ENCODE measurements around the gene BLNK.

BLNK gene

GRCh38 chr10:96229568-96230030 is 41.8 kb downstream of the BLNK start (continued):
- TF ChIP-seq, protein P1, sequence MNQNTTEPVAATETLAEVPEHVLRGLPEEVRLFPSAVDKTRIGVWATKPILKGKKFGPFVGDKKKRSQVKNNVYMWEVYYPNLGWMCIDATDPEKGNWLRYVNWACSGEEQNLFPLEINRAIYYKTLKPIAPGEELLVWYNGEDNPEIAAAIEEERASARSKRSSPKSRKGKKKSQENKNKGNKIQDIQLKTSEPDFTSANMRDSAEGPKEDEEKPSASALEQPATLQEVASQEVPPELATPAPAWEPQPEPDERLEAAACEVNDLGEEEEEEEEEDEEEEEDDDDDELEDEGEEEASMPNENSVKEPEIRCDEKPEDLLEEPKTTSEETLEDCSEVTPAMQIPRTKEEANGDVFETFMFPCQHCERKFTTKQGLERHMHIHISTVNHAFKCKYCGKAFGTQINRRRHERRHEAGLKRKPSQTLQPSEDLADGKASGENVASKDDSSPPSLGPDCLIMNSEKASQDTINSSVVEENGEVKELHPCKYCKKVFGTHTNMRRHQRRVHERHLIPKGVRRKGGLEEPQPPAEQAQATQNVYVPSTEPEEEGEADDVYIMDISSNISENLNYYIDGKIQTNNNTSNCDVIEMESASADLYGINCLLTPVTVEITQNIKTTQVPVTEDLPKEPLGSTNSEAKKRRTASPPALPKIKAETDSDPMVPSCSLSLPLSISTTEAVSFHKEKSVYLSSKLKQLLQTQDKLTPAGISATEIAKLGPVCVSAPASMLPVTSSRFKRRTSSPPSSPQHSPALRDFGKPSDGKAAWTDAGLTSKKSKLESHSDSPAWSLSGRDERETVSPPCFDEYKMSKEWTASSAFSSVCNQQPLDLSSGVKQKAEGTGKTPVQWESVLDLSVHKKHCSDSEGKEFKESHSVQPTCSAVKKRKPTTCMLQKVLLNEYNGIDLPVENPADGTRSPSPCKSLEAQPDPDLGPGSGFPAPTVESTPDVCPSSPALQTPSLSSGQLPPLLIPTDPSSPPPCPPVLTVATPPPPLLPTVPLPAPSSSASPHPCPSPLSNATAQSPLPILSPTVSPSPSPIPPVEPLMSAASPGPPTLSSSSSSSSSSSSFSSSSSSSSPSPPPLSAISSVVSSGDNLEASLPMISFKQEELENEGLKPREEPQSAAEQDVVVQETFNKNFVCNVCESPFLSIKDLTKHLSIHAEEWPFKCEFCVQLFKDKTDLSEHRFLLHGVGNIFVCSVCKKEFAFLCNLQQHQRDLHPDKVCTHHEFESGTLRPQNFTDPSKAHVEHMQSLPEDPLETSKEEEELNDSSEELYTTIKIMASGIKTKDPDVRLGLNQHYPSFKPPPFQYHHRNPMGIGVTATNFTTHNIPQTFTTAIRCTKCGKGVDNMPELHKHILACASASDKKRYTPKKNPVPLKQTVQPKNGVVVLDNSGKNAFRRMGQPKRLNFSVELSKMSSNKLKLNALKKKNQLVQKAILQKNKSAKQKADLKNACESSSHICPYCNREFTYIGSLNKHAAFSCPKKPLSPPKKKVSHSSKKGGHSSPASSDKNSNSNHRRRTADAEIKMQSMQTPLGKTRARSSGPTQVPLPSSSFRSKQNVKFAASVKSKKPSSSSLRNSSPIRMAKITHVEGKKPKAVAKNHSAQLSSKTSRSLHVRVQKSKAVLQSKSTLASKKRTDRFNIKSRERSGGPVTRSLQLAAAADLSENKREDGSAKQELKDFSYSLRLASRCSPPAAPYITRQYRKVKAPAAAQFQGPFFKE (tag by site-specific recombination; IDR thresholded peaks at IDR 0.05; ENCODE audit: borderline replicate concordance), result no peak
- TF ChIP-seq ZNF561 (tag by site-specific recombination; IDR thresholded peaks at IDR 0.05; ENCODE audit: borderline replicate concordance) (no peak), ZFP69B (tag by site-specific recombination; IDR thresholded peaks at IDR 0.05) (peak; percentile 92), MEIS1 (CRISPR knock-in tag; IDR thresholded peaks at IDR 0.05; ENCODE audit: borderline replicate concordance) (no peak), ZBTB21 (tag by site-specific recombination; IDR thresholded peaks at IDR 0.05) (no peak), ZNF48 (tag by site-specific recombination; IDR thresholded peaks at IDR 0.05) (no peak), ZSCAN30 (tag by site-specific recombination; IDR thresholded peaks at IDR 0.05) (no peak), ZNF354C (tag by site-specific recombination; IDR thresholded peaks at IDR 0.05; ENCODE audit: borderline replicate concordance, low read depth) (no peak), ZNF24 (tag by site-specific recombination; IDR thresholded peaks at IDR 0.05) (peak; percentile 66; the same call in 1 of the 2 replicates), ZNF426 (tag by site-specific recombination; IDR thresholded peaks at IDR 0.05) (no peak), ZNF121 (tag by site-specific recombination; IDR thresholded peaks at IDR 0.05) (no peak), GLIS2 (tag by site-specific recombination; IDR thresholded peaks at IDR 0.05) (no peak), ZBTB17 (tag by site-specific recombination; IDR thresholded peaks at IDR 0.05) (peak; percentile 58), SCRT2 (tag by site-specific recombination; IDR thresholded peaks at IDR 0.05) (no peak; the same call in 1 of the 2 replicates), KLF8 (tag by site-specific recombination; IDR thresholded peaks at IDR 0.05) (peak; percentile 66), KLF9 (tag by site-specific recombination; IDR thresholded peaks at IDR 0.05; ENCODE audit: low read depth) (no peak), GFI1B (tag by site-specific recombination; IDR thresholded peaks at IDR 0.05) (no peak), ZNF391 (tag by site-specific recombination; IDR thresholded peaks at IDR 0.05; ENCODE audit: borderline replicate concordance, low read depth) (0 out of 2 replicates have a peak, but pooled peaks have one; percentile 73), ZNF174 (tag by site-specific recombination; IDR thresholded peaks at IDR 0.05) (no peak), ZFHX2 (tag by site-specific recombination; conservative IDR thresholded peaks at IDR 0.05) (0 out of 2 replicates have a peak, but pooled peaks have one; percentile 6), ZEB2 (tag by site-specific recombination; IDR thresholded peaks at IDR 0.05) (no peak), ZBTB48 (tag by site-specific recombination; IDR thresholded peaks at IDR 0.05) (0 out of 2 replicates have a peak, but pooled peaks have one; percentile 32), ZNF239 (tag by site-specific recombination; IDR thresholded peaks at IDR 0.05) (peak; percentile 83; the same call in 1 of the 2 replicates), SP3 (tag by site-specific recombination; IDR thresholded peaks at IDR 0.05) (no peak), ZNF221 (tag by site-specific recombination; IDR thresholded peaks at IDR 0.05; ENCODE audit: borderline replicate concordance) (no peak), ZSCAN16 (tag by site-specific recombination; IDR thresholded peaks at IDR 0.05) (no peak)
- TF ChIP-seq, protein P2, sequence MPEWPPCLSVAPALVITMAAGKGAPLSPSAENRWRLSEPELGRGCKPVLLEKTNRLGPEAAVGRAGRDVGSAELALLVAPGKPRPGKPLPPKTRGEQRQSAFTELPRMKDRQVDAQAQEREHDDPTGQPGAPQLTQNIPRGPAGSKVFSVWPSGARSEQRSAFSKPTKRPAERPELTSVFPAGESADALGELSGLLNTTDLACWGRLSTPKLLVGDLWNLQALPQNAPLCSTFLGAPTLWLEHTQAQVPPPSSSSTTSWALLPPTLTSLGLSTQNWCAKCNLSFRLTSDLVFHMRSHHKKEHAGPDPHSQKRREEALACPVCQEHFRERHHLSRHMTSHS (tag by site-specific recombination; IDR thresholded peaks at IDR 0.05), result no peak
- TF ChIP-seq, protein P3, sequence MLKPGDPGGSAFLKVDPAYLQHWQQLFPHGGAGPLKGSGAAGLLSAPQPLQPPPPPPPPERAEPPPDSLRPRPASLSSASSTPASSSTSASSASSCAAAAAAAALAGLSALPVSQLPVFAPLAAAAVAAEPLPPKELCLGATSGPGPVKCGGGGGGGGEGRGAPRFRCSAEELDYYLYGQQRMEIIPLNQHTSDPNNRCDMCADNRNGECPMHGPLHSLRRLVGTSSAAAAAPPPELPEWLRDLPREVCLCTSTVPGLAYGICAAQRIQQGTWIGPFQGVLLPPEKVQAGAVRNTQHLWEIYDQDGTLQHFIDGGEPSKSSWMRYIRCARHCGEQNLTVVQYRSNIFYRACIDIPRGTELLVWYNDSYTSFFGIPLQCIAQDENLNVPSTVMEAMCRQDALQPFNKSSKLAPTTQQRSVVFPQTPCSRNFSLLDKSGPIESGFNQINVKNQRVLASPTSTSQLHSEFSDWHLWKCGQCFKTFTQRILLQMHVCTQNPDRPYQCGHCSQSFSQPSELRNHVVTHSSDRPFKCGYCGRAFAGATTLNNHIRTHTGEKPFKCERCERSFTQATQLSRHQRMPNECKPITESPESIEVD (tag by site-specific recombination; IDR thresholded peaks at IDR 0.05), result no peak
- TF ChIP-seq, protein P4, sequence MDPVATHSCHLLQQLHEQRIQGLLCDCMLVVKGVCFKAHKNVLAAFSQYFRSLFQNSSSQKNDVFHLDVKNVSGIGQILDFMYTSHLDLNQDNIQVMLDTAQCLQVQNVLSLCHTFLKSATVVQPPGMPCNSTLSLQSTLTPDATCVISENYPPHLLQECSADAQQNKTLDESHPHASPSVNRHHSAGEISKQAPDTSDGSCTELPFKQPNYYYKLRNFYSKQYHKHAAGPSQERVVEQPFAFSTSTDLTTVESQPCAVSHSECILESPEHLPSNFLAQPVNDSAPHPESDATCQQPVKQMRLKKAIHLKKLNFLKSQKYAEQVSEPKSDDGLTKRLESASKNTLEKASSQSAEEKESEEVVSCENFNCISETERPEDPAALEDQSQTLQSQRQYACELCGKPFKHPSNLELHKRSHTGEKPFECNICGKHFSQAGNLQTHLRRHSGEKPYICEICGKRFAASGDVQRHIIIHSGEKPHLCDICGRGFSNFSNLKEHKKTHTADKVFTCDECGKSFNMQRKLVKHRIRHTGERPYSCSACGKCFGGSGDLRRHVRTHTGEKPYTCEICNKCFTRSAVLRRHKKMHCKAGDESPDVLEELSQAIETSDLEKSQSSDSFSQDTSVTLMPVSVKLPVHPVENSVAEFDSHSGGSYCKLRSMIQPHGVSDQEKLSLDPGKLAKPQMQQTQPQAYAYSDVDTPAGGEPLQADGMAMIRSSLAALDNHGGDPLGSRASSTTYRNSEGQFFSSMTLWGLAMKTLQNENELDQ (tag by site-specific recombination; IDR thresholded peaks at IDR 0.05; ENCODE audit: low read depth), result no peak
- TF ChIP-seq, protein P5, sequence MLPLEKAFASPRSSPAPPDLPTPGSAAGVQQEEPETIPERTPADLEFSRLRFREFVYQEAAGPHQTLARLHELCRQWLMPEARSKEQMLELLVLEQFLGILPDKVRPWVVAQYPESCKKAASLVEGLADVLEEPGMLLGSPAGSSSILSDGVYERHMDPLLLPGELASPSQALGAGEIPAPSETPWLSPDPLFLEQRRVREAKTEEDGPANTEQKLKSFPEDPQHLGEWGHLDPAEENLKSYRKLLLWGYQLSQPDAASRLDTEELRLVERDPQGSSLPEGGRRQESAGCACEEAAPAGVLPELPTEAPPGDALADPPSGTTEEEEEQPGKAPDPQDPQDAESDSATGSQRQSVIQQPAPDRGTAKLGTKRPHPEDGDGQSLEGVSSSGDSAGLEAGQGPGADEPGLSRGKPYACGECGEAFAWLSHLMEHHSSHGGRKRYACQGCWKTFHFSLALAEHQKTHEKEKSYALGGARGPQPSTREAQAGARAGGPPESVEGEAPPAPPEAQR (tag by site-specific recombination; IDR thresholded peaks at IDR 0.05), result peak; percentile 90

Data from HEK293 (cell line).